Keratinocyte (primary cell): ENCODE data around the gene ARHGEF28.

Experiments
- CTCF ChIP-seq, 3 experiments: IDR thresholded peaks in 1 of 3; conservative IDR thresholded peaks in 1 of 3; optimal IDR thresholded peaks in 1 of 3; 2 replicates in 2 of 3; 3 replicates in 1 of 3; pipeline versions ENCODE3 to v1.5.1; 2011; ENCODE audit warnings: low read length in 3 of 3, mild to moderate bottlenecking in 3 of 3, moderate library complexity in 2 of 3, control low read depth in 1 of 3, inconsistent platforms in 1 of 3; ENCODE audit not compliant: insufficient read depth in 2 of 3; ENCODE audit errors: extremely low read depth in 1 of 3
- EZH2 ChIP-seq: IDR thresholded peaks from one replicate; pipeline ENCODE4 v1.6.1; 2012; ENCODE audit warnings: inconsistent platforms, mild to moderate bottlenecking, low read length, moderate library complexity

- TF ChIP-seq CTCF (optimal IDR thresholded peaks at IDR 0.05 in 1 of 3, IDR thresholded peaks at IDR 0.05 in 1 of 3, conservative IDR thresholded peaks at IDR 0.05 in 1 of 3; ENCODE audit: extremely low read depth in 1 of 3, insufficient read depth in 2 of 3, low read length in 3 of 3) (no peak), EZH2 (no peak)
Observed at GRCh38 chr5:73899055-73899454, 273.1 kb downstream of the ARHGEF28 start.
